Choroid plexus epithelial cell (primary cell): ENCODE data around the gene GCLC.
"Not testable (repeated sequence)": the region's sequence is repeated elsewhere in the genome, so short reads cannot be mapped to it uniquely, and the experiment has no call there.

Experiments
- DNase-seq: peaks from one replicate; pipeline ENCODE4 v3.0.0-alpha.2; 2010; ENCODE audit warnings: low read depth
- H3K4me3 ChIP-seq: 2 replicates; pipeline ENCODE4 v1.5.1; 2011; ENCODE audit warnings: low read depth, mild to moderate bottlenecking, control low read depth, low read length, moderate library complexity
- CTCF ChIP-seq: conservative IDR thresholded peaks from 2 replicates; pipeline ENCODE4 v1.5.1; 2011; ENCODE audit warnings: low read depth, mild to moderate bottlenecking, control low read depth, inconsistent platforms, low read length, moderate library complexity

GCLC gene

GRCh38 chr6:53564401-53565065 is 19.6 kb upstream of the GCLC start:
- no peak overlapping the region for H3K4me3 ChIP-seq
- DNase-seq: no peak
- TF ChIP-seq CTCF: no peak

- TF ChIP-seq CTCF: no peak
- H3K4me3 ChIP-seq: no peak overlapping the region
- DNase-seq: no peak
Measured at GRCh38 chr6:53556986-53557715, 12.2 kb upstream of the GCLC start.

GRCh38 chr6:53553600-53553999 is 8.7 kb upstream of the GCLC start:
- DNase-seq, H3K4me3 ChIP-seq: not testable (repeated sequence)

- not testable (repeated sequence) for DNase-seq, H3K4me3 ChIP-seq
Measured at GRCh38 chr6:53551681-53552080, 6.8 kb upstream of the GCLC start.

- H3K4me3 ChIP-seq: peak overlapping the region; percentile 79
- DNase-seq: peak; percentile 98
- no peak for TF ChIP-seq CTCF
Measured at GRCh38 chr6:53547811-53548496, 3.1 kb upstream of the GCLC start.

GRCh38 chr6:53547166-53547810 is 2.4 kb upstream of the GCLC start:
- no peak for DNase-seq
- no peak for TF ChIP-seq CTCF
- H3K4me3 ChIP-seq: peak overlapping the region; percentile 79

GRCh38 chr6:53546281-53546680 is 1.4 kb upstream of the GCLC start:
- TF ChIP-seq CTCF: no peak
- no peak for DNase-seq
- H3K4me3 ChIP-seq: no peak overlapping the region

- peak; percentile 29 for DNase-seq
- peak overlapping the region; percentile 84 for H3K4me3 ChIP-seq
- no peak for TF ChIP-seq CTCF
Measured at GRCh38 chr6:53544217-53544469, 758 bp downstream of the GCLC start.
